HepG2 (cell line): ENCODE data around the gene PIP5K1C. TPM values are rescaled to one million over a fixed set of nuclear protein-coding genes. Genes with fewer than 3 reads are reported as not detected.
A peak's percentile ranks its signal among the peaks of the same experiment; 100 is the strongest.

Experiments used
- ATAC-seq: fragments of 200-7000 bp; cut with Tn5 transposase; 3 replicates; pipeline ENCODE4 v1.9.1; 2020; ENCODE audit warnings: mild to moderate bottlenecking, moderate library complexity
- BruUV-seq: library from RNA; stranded (reverse); fragments of 400-500 nt; replicated peaks from 2 replicates; lab custom pipeline; 2021; lab: Mats Ljungman, UMichigan
- CTCF ChIA-PET: fragments of 300-600 bp; formaldehyde crosslinking; extraction: SDS; loops from one replicate; lab custom pipeline; 2021; ENCODE audit warnings: low total read pairs, inconsistent platforms, low intra/inter-chr PET ratio; lab: Yijun Ruan, JAX
- POLR2A ChIA-PET: fragments of 350-600 bp; sonication (Branson Sonifier 250); formaldehyde crosslinking; loops from one replicate; lab custom pipeline; 2020; ENCODE audit warnings: antibody characterized with exemption, inconsistent platforms; lab: Yijun Ruan, JAX
- DNase-seq: peaks from one replicate; pipeline ENCODE4 v3.0.0-alpha.2; 2015; ENCODE audit warnings: low spot score
- FAIRE-seq: peaks from 3 replicates; lab custom pipeline; 2011; peaks lifted over from hg19 to GRCh38; lab: Jason Lieb, UNC
- H2AFZ ChIP-seq: one replicate; pipeline ENCODE4 v1.6.1; 2011; ENCODE audit warnings: low read length, inconsistent platforms
- H3K27ac ChIP-seq: fragments of 300-600 bp; 3 replicates; pipeline ENCODE4 v1.8.0; 2011; ENCODE audit warnings: mixed run types, mild to moderate bottlenecking, mixed read lengths, low read length, inconsistent platforms; ENCODE audit not compliant: insufficient read depth; ENCODE audit errors: extremely low read length
- H3K27me3 ChIP-seq, 2 experiments: fragments of 200-600 bp in 1 of 2; 2 replicates in 1 of 2; 3 replicates in 1 of 2; pipeline versions ENCODE4 v1.6.0 to v1.8.0; 2011; ENCODE audit warnings: low read length in 2 of 2, mild to moderate bottlenecking in 2 of 2, moderate library complexity in 2 of 2, inconsistent platforms in 1 of 2; ENCODE audit not compliant: insufficient read depth in 2 of 2, control insufficient read depth in 1 of 2
- H3K36me3 ChIP-seq, 2 experiments: fragments of 200-600 bp in 1 of 2; replicated peaks in 1 of 2; 2 replicates in 1 of 2; 3 replicates in 1 of 2; pipeline versions ENCODE4 v1.5.1 to v1.8.0; 2011; ENCODE audit warnings: low read length in 2 of 2, inconsistent platforms in 1 of 2; ENCODE audit not compliant: insufficient read depth in 2 of 2, control insufficient read depth in 1 of 2
- H3K4me1 ChIP-seq: 2 replicates; pipeline ENCODE4 v1.5.1; 2012; ENCODE audit warnings: low read length, inconsistent platforms; ENCODE audit not compliant: insufficient read depth
- H3K4me2 ChIP-seq: 2 replicates; pipeline ENCODE4 v1.6.0; 2011; ENCODE audit warnings: low read depth, low read length, inconsistent platforms
- H3K4me3 ChIP-seq, 3 experiments: fragments of 200-600 bp in 1 of 3; sonication (generic), shearing (Covaris generic) in 1 of 3; replicated peaks in 1 of 3; 2 replicates each; pipeline ENCODE4 v1.5.1; 2011 to 2016; ENCODE audit warnings: low read length in 3 of 3, inconsistent platforms in 2 of 3, low read depth in 2 of 3, mild to moderate bottlenecking in 2 of 3, control low read depth in 1 of 3, mixed read lengths in 1 of 3; ENCODE audit not compliant: insufficient read depth in 1 of 3
- H3K79me2 ChIP-seq: one replicate; pipeline ENCODE4 v1.6.1; 2011; ENCODE audit warnings: low read length, inconsistent platforms; ENCODE audit not compliant: insufficient read depth
- H3K9ac ChIP-seq: 2 replicates; pipeline ENCODE4 v1.6.0; 2011; ENCODE audit warnings: mild to moderate bottlenecking, low read depth, low read length, inconsistent platforms; ENCODE audit not compliant: insufficient read depth
- H3K9me3 ChIP-seq: 2 replicates; pipeline ENCODE4 v1.5.1; 2012; ENCODE audit warnings: mild to moderate bottlenecking, low read length
- H4K20me1 ChIP-seq: 2 replicates; pipeline ENCODE4 v1.6.0; 2011; ENCODE audit warnings: inconsistent platforms, mild to moderate bottlenecking, low read length, moderate library complexity; ENCODE audit not compliant: insufficient read depth
- ETS1 ChIP-seq: sonication (generic); formaldehyde crosslinking; IDR thresholded peaks from 2 replicates; pipeline ENCODE4 v1.4.0; 2020; ENCODE audit warnings: missing genetic modification reagents
- IRF2 ChIP-seq: IDR thresholded peaks from 2 replicates; pipeline ENCODE4 v1.6.1; 2018; ENCODE audit warnings: missing genetic modification reagents, missing compliant biosample characterization
- MTA3 ChIP-seq: sonication (generic); formaldehyde crosslinking; IDR thresholded peaks from 2 replicates; pipeline ENCODE4 v1.4.0; 2020; ENCODE audit warnings: missing genetic modification reagents
- MXD4 ChIP-seq: IDR thresholded peaks from 2 replicates; pipeline ENCODE4 v1.6.1; 2016; ENCODE audit warnings: mild to moderate bottlenecking, missing biosample characterization, missing genetic modification reagents
- RCOR2 ChIP-seq: IDR thresholded peaks from 2 replicates; pipeline ENCODE4 v1.6.1; 2016; ENCODE audit warnings: missing biosample characterization, missing genetic modification reagents
- RELA ChIP-seq: sonication (generic); formaldehyde crosslinking; IDR thresholded peaks from 2 replicates; pipeline ENCODE4 v1.4.0; 2020; ENCODE audit warnings: missing genetic modification reagents
- TAF15 ChIP-seq: fragments of 200-400 bp; formaldehyde crosslinking; IDR thresholded peaks from one replicate; pipeline ENCODE4 v1.6.1; 2018; ENCODE audit warnings: mild to moderate bottlenecking, low read depth, low read length; ENCODE audit not compliant: poor library complexity, severe bottlenecking
- THRA ChIP-seq: sonication (generic); formaldehyde crosslinking; IDR thresholded peaks from 2 replicates; pipeline ENCODE4 v1.4.0; 2020; ENCODE audit warnings: missing genetic modification reagents, borderline replicate concordance
- XBP1 ChIP-seq: sonication (generic); formaldehyde crosslinking; IDR thresholded peaks from 2 replicates; pipeline ENCODE4 v1.5.0; 2020; ENCODE audit warnings: missing genetic modification reagents
- ZHX1 ChIP-seq: sonication (generic); formaldehyde crosslinking; IDR thresholded peaks from 2 replicates; pipeline ENCODE4 v1.8.1; 2022; ENCODE audit warnings: low read depth, mild to moderate bottlenecking, missing genetic modification reagents
- ZNF34 ChIP-seq: sonication (generic); formaldehyde crosslinking; IDR thresholded peaks from 2 replicates; pipeline ENCODE4 v1.4.0; 2020; ENCODE audit warnings: mild to moderate bottlenecking, missing genetic modification reagents, borderline replicate concordance
- ZNF670 ChIP-seq: sonication (generic); formaldehyde crosslinking; IDR thresholded peaks from 2 replicates; pipeline ENCODE4 v1.8.0; 2022; ENCODE audit warnings: mild to moderate bottlenecking, missing genetic modification reagents, borderline replicate concordance
- ZNF7 ChIP-seq: IDR thresholded peaks from 2 replicates; pipeline ENCODE4 v1.6.1; 2016; ENCODE audit warnings: missing biosample characterization, missing genetic modification reagents
- ZNF83 ChIP-seq: sonication (generic); formaldehyde crosslinking; IDR thresholded peaks from 2 replicates; pipeline ENCODE4 v1.4.0; 2020; ENCODE audit warnings: missing genetic modification reagents, mild to moderate bottlenecking, borderline replicate concordance
- WGBS: methylation state at CpG from one replicate; pipeline ENCODE4 v1.1.6; 2017; ENCODE audit warnings: low lambda C conversion rate; 5-methylcytosine and 5-hydroxymethylcytosine counted together
- in situ Hi-C: cut with HindIII; loops from 2 replicates; pipeline ENCODE4 v1.10.0; 2017; ENCODE audit warnings: low pct_unique_long_range_greater_than_20kb; ENCODE audit not compliant: extremely low pct_ligation_motif_present
- intact Hi-C: fragments of 100-400 bp; cut with micrococcal nuclease; formaldehyde crosslinking; loops from one replicate; pipeline ENCODE4 v1.10.0; 2022; ENCODE audit not compliant: unreplicated experiment
- polyA plus RNA-seq, 8 experiments: library from polyadenylated mRNA; depleted of rRNA in 3 of 8; stranded (reverse) in 7 of 8; unstranded in 1 of 8; fragments of >200 nt; fragmentation: Illumina TruSeq in 4 of 8; extraction: Trizol in 4 of 8; gene quantifications; 2 replicates each; pipeline versions ENCODE4 v1.2.1 to v1.2.3, GENCODE V29; 2011 to 2016; ENCODE audit warnings: low read depth in 4 of 8, missing spikeins in 1 of 8, mixed read lengths in 1 of 8; ENCODE audit not compliant: insufficient read depth in 1 of 8
- total RNA-seq, 5 experiments: library from RNA; depleted of rRNA; stranded (reverse); fragments of >200 nt; fragmentation: Illumina TruSeq; extraction: Trizol; gene quantifications; 2 replicates each; pipeline ENCODE4 v1.2.3, GENCODE V29; 2016; ENCODE audit warnings: low read depth in 1 of 5

PIP5K1C gene
- total and polyA plus RNA-seq, 2 of the 13 experiments (the other 11 are each of a cell fraction or from before 2014, with no cell fraction given) = 3.6 to 4.3 TPM

DNA sequence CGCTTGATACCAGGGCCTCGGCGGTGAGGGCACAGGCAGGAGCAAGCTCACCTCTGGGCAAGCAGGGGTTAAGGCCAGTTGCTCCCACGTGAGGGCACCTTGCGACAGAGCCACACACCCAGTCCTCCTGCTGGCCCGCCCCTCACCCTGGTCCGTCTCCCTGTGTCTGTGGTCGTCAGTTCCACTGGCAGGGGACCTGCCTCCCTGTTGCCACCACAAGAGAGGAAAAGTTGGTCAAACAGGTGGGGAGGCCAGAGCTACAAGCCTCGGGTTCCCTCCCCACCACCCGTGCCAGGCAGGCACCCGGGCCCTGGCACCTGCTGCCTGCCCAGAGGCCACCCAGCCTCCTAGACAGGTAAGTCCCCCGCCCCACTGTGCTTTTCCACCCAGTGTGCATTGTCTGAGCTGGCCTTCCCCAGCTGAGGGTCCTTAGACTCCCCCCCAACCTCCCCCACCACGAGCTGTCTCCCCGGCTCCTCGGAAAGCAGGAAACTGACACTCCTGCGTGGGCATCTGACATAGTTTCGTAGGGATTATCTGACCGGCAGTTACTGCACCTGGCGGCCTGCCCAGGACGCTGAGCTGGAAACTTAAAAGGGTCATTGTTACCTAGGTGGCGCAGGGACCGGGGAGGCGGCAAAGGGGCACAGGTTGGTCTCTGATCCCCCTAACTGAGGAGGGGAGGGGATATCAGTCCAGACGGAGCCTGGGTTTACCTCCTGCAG, 8.1 kb upstream of the PIP5K1C start, which contains the start of gene TJP3:
Gene TJP3, plus strand, starts transcription at position 178 of the 725 bp plus-strand sequence. CDS start 20,049 bp downstream, outside the sequence.
- POLR2A ChIA-PET = interaction anchor here (0.7 to 1.7 kb wide), 6 partner anchors 11 to 54 kb away, joined by 3 to 12 read pairs (median 4); partner anchors contain the start of gene MRPL54
- BruUV-seq = TSS peak; percentile 71
- in situ Hi-C loops = loop anchor here (5.0 kb wide), 1 partner anchor 46 kb away; no protein-coding TSS in a partner anchor
- Histone ChIP-seq H4K20me1 (no peaks in the 10 kb centered on the region), H3K36me3 (no peaks in the 10 kb centered on the region), H3K4me1 (peaks cover 60% of the 10 kb centered on the region), H3K27ac (peak within 1 kb of the TSS; percentile 85), H3K9ac (peak within 1 kb of the TSS; percentile 72), H3K27me3 (no peaks in the 10 kb centered on the region), H2AFZ (no peak within 1 kb of the TSS), H3K4me2 (peak within 1 kb of the TSS; percentile 98), H3K79me2 (no peaks in the 10 kb centered on the region), H3K4me3 (peak within 1 kb of the TSS; percentile 61 to 82 (median 77)), H3K9me3 (no peaks in the 10 kb centered on the region)
- 2% methylated on average over 6 of the region's 24 CpGs for WGBS
- DNase-seq (peak; percentile 75), FAIRE-seq (peak; percentile 40), ATAC-seq (peak; percentile 85)
- CTCF ChIA-PET = interaction anchor here (0.6 kb wide), 1 partner anchor 201 kb away, joined by 3 read pairs; no protein-coding TSS in a partner anchor
- intact Hi-C loops = loop anchor here (10.0 kb wide), 1 partner anchor 56 kb away; the partner anchor contains the start of genes APBA3 and MRPL54
- TF ChIP-seq ZNF7 (CRISPR knock-in tag) = no peak
- no peak for TF ChIP-seq MXD4
- TF ChIP-seq TAF15 = no peak
- TF ChIP-seq ETS1 (CRISPR knock-in tag) = no peak
- no peak for TF ChIP-seq MTA3 (CRISPR knock-in tag)
- no peak for TF ChIP-seq ZNF34 (CRISPR knock-in tag)
- no peak for TF ChIP-seq ZNF83 (CRISPR knock-in tag)
- peak; percentile 34; the same call in 1 of the 2 replicates for TF ChIP-seq THRA (CRISPR knock-in tag)
- no peak for TF ChIP-seq ZHX1
- TF ChIP-seq ZNF670 (CRISPR knock-in tag) = peak; percentile 7; the same call in 1 of the 2 replicates
- no peak for TF ChIP-seq XBP1 (CRISPR knock-in tag)
- TF ChIP-seq IRF2 (CRISPR knock-in tag) = no peak
- no peak for TF ChIP-seq RELA
- 0 out of 2 replicates have a peak, but pooled peaks have one; percentile 9 for TF ChIP-seq RCOR2
